ENCODE measurements around the gene UNC80.

The UNC80 gene

DNA sequence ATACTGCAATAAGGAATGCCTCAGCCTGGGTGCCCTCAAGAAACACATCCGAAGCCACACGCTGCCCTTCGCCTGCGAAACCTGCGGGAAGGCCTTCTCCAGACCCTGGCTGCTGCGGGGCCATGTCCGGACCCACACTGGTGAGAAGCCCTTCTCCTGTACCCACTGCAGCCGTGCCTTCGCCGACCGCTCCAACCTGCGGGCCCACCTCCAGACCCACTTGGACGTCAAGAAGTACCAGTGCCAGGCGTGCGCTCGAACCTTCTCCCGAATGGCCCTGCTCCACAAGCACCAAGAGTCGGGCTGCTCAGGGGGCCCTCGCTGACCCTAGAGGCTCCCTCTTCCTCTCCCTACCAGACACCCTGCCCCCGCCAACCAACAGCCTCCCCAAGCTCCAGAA, 37.6 kb downstream of the UNC80 start:
- no peak for DNase-seq (ENCODE audit: low read depth in 2 of 2)

DNA sequence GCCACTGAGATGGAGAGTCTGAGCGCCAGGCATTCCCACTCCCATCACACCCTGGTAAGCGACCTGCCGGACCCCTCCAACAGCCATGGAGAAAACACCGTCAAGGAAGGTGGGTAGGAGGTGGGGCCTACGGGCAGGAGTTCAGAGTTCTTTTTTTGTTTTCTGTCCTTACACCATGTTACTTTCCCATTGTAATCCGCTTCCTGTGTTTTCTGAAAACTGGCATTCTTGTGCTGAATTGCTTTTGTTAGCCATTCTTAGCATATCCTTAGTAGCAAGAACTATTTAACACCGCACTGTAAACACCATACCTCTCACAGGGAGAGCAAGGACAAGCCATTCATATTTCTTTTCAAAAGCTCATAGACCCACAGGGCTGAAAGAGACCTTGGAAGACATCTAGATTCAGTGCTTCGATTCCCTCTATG, 46.2 kb downstream of the UNC80 start:
- DNase-seq (ENCODE audit: low read depth in 2 of 2): no peak

DNA sequence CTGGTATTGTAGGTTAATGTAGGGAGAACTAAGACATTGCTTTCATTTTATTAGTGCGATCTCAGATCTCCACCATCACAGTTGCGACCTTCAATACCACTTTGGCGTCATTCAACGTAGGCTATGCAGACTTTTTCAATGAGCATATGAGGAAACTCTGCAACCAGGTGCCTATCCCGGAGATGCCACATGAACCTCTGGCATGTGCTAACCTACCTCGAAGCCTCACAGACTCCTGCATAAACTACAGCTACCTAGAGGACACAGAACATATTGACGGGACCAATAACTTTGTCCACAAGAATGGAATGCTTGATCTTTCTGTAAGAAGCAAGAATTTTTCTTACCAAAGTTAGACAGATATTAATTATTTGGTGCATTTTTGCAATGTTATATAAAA, 47.3 kb downstream of the UNC80 start:
- DNase-seq (ENCODE audit: low read depth in 2 of 2): no peak

DNA sequence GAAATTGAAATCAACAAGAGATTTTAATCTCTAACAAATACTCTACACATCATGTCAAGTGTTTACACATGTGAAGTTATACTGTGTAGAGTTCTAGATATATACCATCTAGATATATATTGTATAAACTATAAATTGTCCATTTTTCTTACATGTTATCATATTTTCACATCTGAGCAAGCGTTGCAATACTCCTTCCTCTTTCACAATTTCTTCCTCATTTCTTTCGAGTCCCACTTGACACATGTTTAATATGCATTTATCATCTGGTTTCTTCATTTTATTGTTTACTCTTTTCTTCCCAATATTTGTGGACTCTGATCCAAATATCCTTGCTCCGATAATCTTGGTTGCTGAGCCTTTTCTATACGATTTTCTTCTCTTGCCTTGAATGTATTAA, 50.2 kb downstream of the UNC80 start:
- no peak for DNase-seq (ENCODE audit: low read depth in 2 of 2)

DNA sequence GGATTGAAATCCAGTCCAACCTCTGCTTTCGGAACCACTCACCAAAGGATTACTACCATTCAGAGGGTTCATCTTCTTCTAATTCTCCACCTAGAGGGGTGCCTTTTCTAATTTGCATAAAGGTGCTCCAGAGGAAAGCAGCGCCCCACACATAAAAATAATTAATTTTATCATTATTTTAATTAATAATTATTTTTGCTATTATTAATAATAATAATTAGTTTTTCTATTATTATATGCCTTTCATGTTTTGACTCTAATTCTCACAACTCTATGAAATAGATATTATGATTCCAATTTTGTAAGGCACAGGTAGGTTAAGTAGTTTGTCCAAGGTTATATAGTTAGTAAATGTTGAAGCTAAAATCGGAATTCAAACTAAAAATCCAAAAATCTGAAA, 51.9 kb downstream of the UNC80 start:
- DNase-seq (ENCODE audit: low read depth in 2 of 2): no peak

DNA sequence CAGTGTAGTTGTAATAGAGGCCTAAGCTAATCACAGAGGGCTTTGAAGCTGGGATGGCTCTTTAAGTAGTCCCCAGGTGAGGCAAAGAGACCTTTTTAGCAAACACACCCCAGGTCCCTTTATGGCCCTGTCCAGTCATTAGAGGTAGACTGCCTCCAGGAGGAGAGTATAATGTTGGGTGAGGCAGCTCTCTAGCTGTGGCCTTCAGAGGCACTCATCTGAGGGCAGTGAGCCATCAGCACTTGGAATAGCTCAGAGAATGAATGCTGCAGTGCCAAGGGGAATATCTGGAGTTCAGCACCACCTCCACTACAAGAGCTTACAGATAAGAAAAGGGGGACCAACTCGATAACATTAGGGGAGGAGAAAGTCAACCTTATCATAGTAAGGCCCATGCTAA, 52.8 kb downstream of the UNC80 start:
- no peak for DNase-seq (ENCODE audit: low read depth in 2 of 2)

DNA sequence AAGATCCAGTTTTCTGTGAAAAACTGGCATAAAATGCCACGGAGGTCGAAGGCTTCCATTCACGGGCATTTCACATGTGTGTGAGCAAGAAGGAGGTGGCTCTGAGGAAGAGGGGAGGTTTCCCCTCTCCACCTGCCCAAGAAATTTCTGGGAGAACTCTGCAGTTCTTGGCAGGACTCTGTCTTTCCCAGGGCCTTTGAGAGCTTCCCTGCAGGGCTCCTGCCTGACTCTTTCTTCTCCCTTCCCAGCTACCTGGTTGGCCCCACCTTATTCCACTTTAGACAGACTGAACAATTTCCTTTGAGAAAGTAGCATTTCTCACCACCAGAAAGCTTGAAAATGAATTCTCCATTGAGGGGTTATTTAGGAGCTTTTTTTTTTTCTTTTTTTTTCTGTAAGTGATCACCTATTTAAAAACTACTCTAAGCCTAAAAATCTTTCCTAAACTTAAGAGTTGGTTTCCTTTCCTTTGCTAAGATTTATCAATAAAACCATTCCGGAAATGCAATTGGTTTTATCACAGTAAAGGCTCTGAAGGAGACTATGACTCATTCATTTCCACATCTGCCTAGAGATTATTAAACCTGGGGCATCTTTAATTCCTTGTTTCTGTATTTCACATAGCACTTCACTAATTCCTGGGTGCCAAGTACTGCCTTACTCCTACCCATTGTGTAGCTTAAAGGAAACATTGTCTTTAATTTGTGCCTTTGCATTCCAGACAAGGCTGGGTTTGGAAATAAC, 59.3 kb downstream of the UNC80 start:
- no peak for DNase-seq (ENCODE audit: low read depth in 2 of 2)

DNA sequence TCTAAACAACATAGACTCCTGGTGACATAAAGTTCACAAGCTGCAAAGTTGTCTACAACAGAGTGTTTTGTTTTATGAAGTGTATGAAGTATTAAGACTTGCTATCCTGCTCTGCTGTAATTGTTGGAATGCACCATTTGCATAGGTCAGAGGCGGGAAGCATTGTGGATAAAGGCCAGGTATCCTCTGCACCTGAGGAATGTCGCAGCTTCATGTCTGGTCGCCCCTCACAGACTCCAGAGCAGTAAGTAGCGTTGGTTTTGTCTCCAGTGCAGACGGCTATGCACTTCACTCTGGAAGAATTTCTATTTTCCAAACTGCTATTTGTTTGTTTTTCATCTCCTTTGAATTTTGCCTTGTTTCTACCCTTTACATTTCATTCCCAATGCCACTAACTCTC, 63.1 kb downstream of the UNC80 start:
- DNase-seq (ENCODE audit: low read depth in 2 of 2): no peak

DNA sequence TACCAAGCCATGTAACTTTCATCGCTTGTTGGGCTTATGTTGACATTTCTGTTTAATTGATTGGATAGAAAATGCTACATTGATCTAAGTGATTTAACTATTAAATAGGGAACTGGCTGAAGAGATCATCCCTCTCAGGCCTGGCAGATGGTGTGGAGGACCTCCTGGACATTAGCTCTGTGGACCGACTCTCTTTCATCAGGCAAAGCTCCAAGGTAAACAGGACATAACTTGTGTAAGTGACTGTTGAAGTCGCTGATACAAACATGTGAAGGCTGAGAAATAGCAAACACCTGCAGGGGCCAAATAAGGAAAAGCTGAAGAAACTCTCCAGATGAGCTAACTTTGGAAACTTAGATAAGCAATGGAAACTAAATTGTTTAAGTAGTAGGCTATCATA, 68.8 kb downstream of the UNC80 start:
- DNase-seq (ENCODE audit: low read depth in 2 of 2): no peak

DNA sequence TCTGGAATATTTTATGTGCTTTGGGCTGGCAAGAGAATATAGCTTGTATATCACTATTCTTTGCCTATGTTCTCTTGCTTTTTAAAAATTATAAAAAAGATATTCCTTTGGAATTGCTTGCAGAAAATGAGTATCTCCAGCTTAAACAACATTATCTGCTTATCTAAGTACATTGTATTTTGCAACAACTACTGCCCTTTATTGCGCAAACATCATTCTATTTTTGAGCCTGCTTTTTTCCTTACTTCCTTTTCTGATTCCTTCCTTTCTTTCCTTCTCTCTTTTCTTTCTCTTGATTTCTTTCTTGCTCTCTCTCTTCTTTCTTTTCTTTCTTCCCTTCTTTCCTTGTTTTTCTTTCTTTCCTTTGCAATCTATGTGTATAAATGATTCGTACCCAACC, 74.0 kb downstream of the UNC80 start:
- no peak for DNase-seq (ENCODE audit: low read depth in 2 of 2)

DNA sequence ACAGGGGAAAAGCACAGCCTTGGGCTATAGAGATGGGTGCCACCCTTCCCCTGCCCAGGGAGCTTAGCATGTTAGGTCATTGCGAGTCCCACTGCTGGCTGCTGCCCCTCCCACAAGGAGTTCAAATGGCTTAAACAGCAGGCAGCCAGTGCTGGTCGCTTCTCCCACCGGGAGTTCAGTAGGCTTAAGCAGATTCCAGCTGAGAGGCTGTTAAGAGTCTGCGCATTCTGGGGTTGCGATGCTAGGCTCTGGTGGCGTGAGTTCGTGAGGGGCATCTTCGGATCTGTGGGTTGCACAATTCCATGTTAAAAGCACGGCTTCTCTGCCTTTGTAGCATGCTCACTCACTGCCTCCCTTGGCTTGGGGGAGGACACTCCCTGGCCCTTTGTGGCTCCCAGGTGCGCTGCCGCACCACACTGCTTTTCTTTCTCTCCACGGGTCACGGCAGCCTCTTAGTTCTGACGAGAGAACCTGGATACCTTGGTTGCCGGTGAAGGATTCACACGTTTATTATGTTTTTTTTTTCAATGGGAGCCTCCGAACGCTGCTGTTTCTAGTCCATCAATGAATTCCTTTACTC, 93.2 kb downstream of the UNC80 start:
- DNase-seq (ENCODE audit: low read depth in 2 of 2): no peak

DNA sequence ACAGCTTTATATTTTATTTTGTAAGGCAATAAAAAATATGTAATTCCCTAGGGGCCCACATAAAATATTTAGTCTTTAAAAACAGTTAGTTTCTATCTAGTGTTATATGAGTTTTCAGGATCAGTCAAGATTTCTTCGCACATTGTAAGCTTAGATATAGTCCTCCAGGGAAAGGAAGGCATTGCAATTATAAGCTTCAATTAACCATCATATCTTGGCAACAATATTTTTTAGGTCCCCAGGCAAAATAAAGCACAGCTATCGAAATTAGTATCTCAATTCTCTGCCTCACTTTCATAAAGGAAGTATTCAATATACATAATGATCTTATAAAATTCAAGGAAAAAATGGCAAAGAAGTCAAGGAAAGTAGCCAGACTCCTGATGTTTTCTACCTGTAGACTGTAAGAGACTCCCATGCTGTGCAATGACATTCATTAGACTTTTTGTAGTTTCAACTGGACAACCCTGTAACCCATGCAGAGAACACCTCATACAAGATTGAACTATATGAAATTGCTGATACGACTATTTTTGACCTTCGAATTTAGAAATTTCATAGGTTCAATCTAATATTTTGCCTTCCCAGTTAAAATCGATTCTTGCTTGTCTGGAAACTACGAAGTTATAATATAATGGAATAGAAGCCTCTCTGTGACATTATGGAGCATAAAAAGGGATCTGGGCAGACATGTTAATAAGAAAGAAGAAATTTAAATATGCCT, 96.8 kb downstream of the UNC80 start:
- no peak for DNase-seq (ENCODE audit: low read depth in 2 of 2)

DNA sequence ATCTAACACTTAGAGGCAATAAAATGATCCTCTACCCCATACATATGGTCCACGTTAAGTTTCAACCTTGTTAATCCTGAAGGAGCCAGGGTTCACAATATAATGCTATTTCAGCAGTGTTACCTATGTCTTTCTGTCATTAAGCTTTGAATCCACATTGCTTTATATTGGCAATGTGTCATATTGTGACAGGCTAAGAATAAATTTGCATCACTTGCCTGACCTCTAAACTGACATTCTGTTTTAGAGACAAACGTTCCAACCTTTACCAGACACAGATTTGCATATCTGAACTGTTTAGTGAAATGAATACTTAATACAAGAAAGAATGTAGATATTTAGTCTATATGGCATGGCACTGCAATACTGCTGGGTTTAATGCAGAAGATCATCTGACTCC, 98.4 kb downstream of the UNC80 start:
- DNase-seq (ENCODE audit: low read depth in 2 of 2): no peak

DNA sequence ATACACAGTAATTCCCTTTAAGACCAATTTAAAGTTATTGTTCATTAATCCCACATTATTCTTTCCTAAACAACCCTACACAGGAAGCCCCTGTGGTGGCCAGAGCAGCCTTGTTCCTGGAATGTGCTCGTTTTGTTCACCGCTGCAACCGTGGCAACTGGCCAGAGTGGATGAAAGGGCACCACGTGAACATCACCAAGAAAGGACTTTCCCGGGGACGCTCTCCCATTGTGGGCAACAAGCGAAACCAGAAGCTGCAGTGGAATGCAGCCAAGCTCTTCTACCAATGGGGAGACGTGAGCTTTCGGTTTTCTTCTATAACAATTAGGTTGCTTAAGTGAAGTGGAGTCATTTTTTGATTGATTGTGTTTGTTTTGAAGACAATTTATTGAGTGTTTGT, 101.0 kb downstream of the UNC80 start:
- no peak for DNase-seq (ENCODE audit: low read depth in 2 of 2)

DNA sequence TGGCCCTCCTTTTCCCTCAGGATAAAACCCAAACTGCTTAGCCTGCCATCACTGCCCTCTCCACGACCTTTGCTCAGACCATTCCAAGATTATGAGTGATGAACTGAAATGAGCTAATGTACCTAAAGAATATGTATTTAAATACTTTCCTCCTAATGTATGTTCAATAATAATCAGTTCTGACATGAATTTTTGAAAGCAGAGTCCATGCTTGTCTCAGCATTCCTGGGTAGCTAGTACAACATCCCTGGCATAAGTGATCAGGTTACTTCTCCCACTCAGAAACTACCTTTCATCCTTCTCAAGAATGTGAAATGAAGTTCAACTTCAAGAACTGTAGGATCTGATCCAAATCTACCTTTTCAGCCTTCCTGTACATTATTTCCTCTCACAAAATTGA, 103.6 kb downstream of the UNC80 start:
- no peak for DNase-seq (ENCODE audit: low read depth in 2 of 2)

DNA sequence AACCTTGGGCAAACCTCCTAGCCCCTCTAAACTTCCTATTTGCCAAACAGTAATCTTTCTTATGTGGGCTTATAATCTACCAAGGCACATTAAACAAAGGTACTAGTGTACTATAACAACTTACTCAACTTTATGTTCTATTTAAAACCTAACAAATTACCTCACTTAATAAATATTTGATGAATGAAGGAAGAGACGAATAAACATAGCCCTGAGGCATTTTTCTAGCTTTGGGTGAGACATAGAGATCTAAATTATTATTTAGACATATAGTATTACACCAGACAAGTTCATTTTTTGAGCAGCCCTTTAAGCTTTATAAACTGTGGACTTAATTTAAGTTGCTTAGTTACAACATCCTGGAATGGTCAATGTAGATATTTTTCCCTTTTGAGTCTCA, 104.6 kb downstream of the UNC80 start:
- no peak for DNase-seq (ENCODE audit: low read depth in 2 of 2)

DNA sequence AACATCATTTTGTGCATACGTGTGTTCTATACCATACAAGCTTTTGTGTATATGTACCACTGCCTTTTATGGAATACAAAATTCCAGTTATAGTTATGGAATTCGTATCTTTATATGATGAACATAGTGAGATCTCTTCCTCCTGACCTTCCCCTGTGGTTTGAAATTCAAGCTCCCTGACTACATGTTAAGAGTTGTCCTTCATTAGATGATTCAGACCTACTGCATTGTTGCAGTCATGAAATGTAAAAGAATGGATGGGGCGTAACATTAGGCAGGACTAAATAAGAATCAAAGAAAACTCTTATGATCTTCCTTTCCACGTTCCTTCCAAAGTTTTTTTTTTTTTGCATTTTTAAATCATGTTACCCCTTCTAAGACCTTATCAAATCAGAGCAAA, 107.1 kb downstream of the UNC80 start:
- no peak for DNase-seq (ENCODE audit: low read depth in 2 of 2)

DNA sequence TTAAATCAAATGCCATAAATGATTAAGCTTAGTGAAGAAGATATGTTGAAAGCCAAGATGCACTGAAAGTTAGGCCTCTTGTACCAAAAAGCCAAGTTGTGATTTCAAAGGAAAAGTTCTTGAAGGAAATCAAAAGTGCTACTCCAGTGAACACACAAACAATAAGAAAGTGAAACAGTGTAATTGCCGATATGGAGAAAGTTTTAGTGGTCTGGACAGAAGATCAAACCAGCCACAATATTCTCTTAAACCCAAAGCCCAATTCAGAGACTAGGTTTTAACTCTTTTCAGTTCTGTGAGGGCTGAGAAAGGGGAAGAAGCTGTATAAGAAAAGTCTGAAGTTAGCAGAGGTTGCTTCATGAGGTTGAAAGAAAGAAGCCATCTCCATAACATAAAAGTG, 129.0 kb downstream of the UNC80 start:
- no peak for DNase-seq (ENCODE audit: low read depth in 2 of 2)

DNA sequence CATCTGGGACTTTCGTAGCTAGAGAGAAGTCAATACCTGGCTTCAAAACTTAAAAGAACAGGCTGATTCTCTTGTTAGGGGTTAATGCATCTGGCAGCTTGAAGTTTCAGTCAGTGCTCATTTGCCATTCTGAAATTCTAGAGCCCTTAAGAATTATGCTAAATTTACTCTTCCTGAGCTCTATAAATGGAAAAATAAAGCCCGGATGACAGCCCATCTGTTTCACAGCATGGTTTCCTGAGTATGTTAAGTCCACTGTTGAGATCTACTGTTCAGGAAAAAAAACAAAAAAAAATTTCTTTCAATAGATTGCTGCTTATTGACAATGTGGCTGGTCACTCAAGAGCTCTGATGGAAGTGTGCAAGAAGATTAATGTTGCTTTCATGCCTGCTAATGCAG, 129.5 kb downstream of the UNC80 start:
- DNase-seq (ENCODE audit: low read depth in 2 of 2): no peak

DNA sequence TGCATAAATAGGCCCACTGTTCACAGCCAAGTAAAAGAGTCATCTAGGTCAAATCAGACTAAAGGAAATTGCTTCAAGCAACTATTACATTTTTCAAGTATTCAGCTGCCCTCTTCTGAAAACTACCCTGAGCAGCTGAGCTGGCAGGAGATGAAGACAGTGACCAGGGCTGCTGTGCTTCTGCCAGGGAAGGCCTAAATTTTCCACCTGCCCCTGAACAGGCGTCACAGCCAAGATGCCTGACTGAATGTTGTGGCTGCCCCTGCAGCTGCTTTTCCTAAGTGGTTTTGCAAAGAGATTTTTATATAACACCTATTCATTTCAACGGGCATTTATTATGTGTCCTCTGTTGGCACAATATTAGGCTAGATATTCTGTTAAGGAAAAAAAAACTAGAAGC, 134.1 kb downstream of the UNC80 start:
- no peak for DNase-seq (ENCODE audit: low read depth in 2 of 2)

DNA sequence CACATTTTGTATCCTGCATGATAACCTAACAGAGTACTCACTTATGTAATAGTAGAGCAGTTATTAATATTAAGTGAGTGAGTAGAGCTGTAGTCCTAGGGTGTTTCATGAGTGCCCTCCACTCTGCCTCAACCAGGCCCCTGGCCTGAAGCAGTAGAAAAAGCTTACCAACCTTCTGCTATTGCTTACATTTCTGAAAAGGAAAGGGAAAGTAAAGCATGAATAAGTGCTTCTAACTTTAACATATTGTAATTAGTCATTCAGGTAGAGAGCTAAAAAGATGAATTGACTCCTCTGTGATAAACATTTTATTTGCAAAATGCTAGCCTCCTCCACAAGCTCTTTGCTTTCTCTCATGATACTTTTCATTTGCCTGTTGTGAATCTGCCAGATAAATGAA, 136.1 kb downstream of the UNC80 start:
- DNase-seq (ENCODE audit: low read depth in 2 of 2): no peak

DNA sequence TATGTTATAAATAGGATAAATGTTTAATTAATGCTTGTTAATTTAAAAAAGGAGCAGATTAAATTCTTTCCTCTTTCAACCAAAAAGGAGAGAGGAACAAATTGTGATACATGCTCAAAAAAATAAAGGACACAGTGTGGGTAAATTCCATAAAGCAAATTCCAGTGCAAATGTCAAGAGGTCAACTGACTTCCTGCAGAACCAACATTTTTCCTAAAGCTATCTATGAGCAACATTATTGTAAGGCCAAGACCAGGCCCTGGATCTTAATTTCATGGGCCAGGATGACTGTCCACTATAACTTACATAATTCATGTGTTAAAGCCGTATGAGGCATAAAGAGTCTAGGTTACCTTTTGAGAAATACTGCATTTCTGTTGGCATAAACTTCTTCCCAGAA, 136.9 kb downstream of the UNC80 start:
- DNase-seq (ENCODE audit: low read depth in 2 of 2): no peak

DNA sequence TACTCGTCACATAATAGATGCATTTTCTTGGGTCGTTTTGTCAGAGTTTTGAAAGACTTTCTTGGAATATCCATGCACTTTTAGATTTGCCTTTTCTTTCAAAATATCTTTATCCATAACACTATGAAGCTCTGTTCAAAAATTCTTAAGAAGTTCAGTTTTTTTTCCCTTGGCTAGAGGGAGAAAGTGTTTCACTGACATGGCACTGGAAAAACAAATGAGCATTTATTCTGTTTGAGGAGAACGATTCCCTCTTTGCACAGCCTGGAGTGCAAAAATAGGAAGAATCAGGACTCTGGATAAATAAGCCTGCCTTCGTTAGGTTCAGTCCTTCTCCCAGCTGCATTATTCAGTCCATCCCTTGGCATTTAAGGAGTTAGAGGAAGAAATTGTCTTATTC, 139.9 kb downstream of the UNC80 start:
- DNase-seq (ENCODE audit: low read depth in 2 of 2): no peak
